ENCODE data around the gene HRC.

GRCh38 chr19:49155820-49156346 lies 687 bp upstream of the HRC start:
- no peak for TF ChIP-seq POLR2A (IDR thresholded peaks at IDR 0.05)
- TF ChIP-seq CTCF (IDR thresholded peaks at IDR 0.05), result no peak
- no peak for TF ChIP-seq EP300 (IDR thresholded peaks at IDR 0.05)
- TF ChIP-seq POLR2AphosphoS5 (IDR thresholded peaks at IDR 0.05), result no peak

Measured in stomach (tissue), 4 donors.